Fibroblast of villous mesenchyme (primary cell): Measurements from ENCODE around the gene SLC35A4. TPM values are rescaled to one million over a fixed set of nuclear protein-coding genes. Genes with fewer than 3 reads are reported as not detected.
"Not testable (repeated sequence)": the region's sequence is repeated elsewhere in the genome, so short reads cannot be mapped to it uniquely, and the experiment has no call there.

Source experiments
- DNase-seq: peaks from one replicate; pipeline ENCODE4 v3.0.0-alpha.2; 2010; ENCODE audit warnings: low read depth
- H3K4me3 ChIP-seq: 2 replicates; pipeline ENCODE4 v1.5.1; 2011; ENCODE audit warnings: low read depth, mild to moderate bottlenecking, low read length
- CTCF ChIP-seq: IDR thresholded peaks from 2 replicates; pipeline ENCODE4 v1.5.1; 2012; ENCODE audit warnings: low read depth, mild to moderate bottlenecking, low read length; ENCODE audit not compliant: insufficient read depth
- total RNA-seq: library from RNA; depleted of rRNA; stranded (reverse); fragments of >200 nt; gene quantifications from 2 replicates; pipeline ENCODE4 v1.2.3, GENCODE V29; 2012

Gene SLC35A4
- total RNA-seq, 1 donor, result 13.8 TPM

GRCh38 chr5:140595538-140596300, 31.1 kb downstream of the SLC35A4 start:
- TF ChIP-seq CTCF, result no peak
- no peak for DNase-seq
- no peak overlapping the region for H3K4me3 ChIP-seq

- no peak for TF ChIP-seq CTCF
- H3K4me3 ChIP-seq, result no peak overlapping the region
- DNase-seq, result no peak
Observed at GRCh38 chr5:140596321-140596741, 31.7 kb downstream of the SLC35A4 start.

DNA sequence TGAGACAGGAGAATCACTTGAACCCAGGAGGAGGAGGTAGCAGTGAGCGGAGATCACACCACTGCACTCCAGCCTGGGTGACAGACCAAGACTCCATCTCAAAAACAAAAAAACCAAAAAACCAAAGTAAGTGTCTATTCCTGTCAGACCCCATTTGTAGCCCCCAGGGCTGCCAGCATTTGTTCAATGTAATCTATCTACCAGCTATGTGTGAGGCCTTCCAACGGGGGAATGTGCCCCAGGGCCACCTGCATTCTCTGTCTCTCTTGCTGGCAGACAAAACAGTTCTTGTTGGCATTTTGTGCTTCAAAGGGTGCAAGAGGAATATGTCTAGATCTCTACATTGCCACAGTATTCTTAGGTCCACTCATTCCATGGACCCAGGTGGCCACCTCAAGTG, 34.2 kb downstream of the SLC35A4 start:
- no peak overlapping the region for H3K4me3 ChIP-seq
- DNase-seq, result no peak
- TF ChIP-seq CTCF, result no peak

GRCh38 chr5:140600096-140600495, 35.5 kb downstream of the SLC35A4 start:
- H3K4me3 ChIP-seq, result no peak overlapping the region
- no peak for DNase-seq
- no peak for TF ChIP-seq CTCF

DNA sequence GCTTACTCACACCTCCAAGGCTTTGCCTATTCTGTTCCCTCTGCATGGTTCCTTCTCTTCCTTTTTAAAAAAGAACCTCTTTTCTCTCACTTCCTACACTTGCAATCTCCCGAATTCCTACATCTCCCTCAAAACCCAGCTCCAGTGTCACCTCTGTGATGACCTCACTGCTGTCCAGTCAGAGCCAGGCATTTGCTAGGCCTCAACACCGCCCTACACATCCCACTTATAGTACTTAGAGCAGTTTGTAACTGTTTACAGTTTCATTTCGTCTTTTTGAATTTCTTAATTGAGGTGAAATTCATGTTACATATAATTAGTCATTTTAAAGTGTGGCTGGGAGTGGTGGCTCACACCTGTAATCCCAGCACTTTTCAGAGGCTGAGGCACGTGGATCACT, 37.5 kb downstream of the SLC35A4 start:
- no peak for DNase-seq
- no peak for TF ChIP-seq CTCF
- no peak overlapping the region for H3K4me3 ChIP-seq

GRCh38 chr5:140603446-140603698, 38.7 kb downstream of the SLC35A4 start:
- H3K4me3 ChIP-seq, DNase-seq: not testable (repeated sequence)

DNA sequence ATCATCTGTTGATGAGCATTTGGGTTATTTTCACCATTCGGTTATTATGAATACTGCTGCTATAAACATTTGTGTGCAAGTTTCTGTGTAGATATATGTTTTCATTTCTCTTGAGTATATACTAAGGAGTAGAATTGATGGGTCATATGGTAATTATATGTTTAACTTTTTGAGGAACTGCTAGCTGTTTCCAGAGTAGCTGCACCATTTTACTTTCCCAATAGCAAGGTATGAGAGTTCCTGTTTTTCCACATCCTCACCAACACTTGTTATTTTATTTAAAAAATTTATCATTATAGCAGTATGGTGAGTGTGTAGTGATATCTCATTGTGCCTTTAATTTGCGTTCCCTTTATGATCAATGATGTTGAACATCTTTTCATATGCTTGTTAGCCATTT, 39.1 kb downstream of the SLC35A4 start:
- no peak overlapping the region for H3K4me3 ChIP-seq
- no peak for DNase-seq
- TF ChIP-seq CTCF, result no peak

DNA sequence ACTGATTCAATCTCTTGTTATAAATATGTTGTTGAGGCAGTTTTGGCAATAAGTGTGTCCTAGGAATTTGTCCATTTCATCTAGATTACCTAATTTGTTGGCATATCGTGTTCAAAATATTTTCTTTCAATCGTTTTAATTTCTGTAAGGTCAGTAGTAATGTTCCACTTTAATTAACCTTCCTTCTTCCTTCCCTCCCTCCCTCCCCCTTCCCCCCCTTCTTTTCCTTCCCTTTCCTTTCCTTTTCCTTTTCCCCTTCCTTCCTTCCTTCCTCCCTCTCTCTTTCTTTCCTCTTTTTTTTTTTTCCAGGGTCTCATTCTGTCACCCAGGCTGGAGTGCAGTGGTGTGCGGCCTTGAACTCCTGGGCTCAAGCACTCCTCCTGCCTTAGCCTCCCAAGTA, 41.3 kb downstream of the SLC35A4 start:
- no peak for TF ChIP-seq CTCF
- no peak overlapping the region for H3K4me3 ChIP-seq
- DNase-seq, result no peak
